ENCODE data around the gene BMPR1B. TPM values are rescaled to one million over a fixed set of nuclear protein-coding genes. Genes with fewer than 3 reads are reported as not detected.
A peak's percentile ranks its signal among the peaks of the same experiment; 100 is the strongest.

Gene BMPR1B
- total and polyA plus RNA-seq, 2 of the 4 experiments (the other 2 are of a cell fraction), result 0.24 to 0.90 TPM

- peak overlapping the region; percentile 77 for H2BK5ac ChIP-seq (ENCODE audit: low read depth, low read length, poor library complexity, severe bottlenecking)
- H3K14ac ChIP-seq (replicated peaks; ENCODE audit: low read depth, low read length), result no peak overlapping the region
- no peak overlapping the region for H3K23ac ChIP-seq (ENCODE audit: low read depth, low read length)
- H2AK5ac ChIP-seq (ENCODE audit: low read depth, low read length), result no peak overlapping the region
- no CpG with 5 or more reads among the region's 2 CpGs for WGBS, 2 experiments (ENCODE audit: extremely low coverage in 2 of 2, insufficient read length in 1 of 2)
- no peak overlapping the region for H4K5ac ChIP-seq (ENCODE audit: low read depth, low read length)
- peaks cover 3% of the 10 kb centered on the region for H3K9me3 ChIP-seq (ENCODE audit: control insufficient read depth, insufficient read depth, low read length)
- no peak overlapping the region for H3K9ac ChIP-seq (ENCODE audit: low read depth, low read length)
- H3K4me3 ChIP-seq (ENCODE audit: insufficient read depth, low read depth, low read length), result no peak overlapping the region
- no peaks in the 10 kb centered on the region for H4K20me1 ChIP-seq (ENCODE audit: insufficient read depth, low read length)
- no peak overlapping the region; the same call in 1 of the 2 replicates for H2BK20ac ChIP-seq (ENCODE audit: low read depth, low read length)
- H3K56ac ChIP-seq (ENCODE audit: extremely low read depth, insufficient read depth, low read length), result no peak overlapping the region
- no peaks in the 10 kb centered on the region for H3K79me1 ChIP-seq (ENCODE audit: low read depth in 1 of 2, low read length in 2 of 2)
- no peak for TF ChIP-seq USF2 (IDR thresholded peaks at IDR 0.05; ENCODE audit: low read depth, low read length)
- no peak for TF ChIP-seq NFE2L2 (IDR thresholded peaks at IDR 0.05; ENCODE audit: low read depth, low read length)
- no peak for TF ChIP-seq MXI1 (IDR thresholded peaks at IDR 0.05; ENCODE audit: borderline replicate concordance, low read depth, low read length)
- peak; percentile 55 for TF ChIP-seq CEBPB (IDR thresholded peaks at IDR 0.05; ENCODE audit: low read depth, low read length)
- H2AK9ac ChIP-seq (replicated peaks; ENCODE audit: low read depth, low read length, poor library complexity), result no peak overlapping the region
- intact Hi-C loops (cut with micrococcal nuclease) (loop anchor here (5.0 kb wide), 1 partner anchor 88 kb away; no protein-coding TSS in a partner anchor), in situ Hi-C loops (cut with MboI; ENCODE audit: low sequenced_read_pairs) (no loop called here), dilution Hi-C loops (cut with HindIII; ENCODE audit: low sequenced_read_pairs, unreplicated experiment) (no loop called here)
- ATAC-seq (ENCODE audit: low read depth) (peak; percentile 85), DNase-seq (peak; percentile 67)
- H3K27me3 ChIP-seq (ENCODE audit: control insufficient read depth, insufficient read depth, low read length), result no peaks in the 10 kb centered on the region
- no peak overlapping the region for H3K18ac ChIP-seq (ENCODE audit: low read depth, low read length)
- no peak overlapping the region for H4K91ac ChIP-seq (ENCODE audit: insufficient read depth, low read depth, low read length)
- peak overlapping the region; percentile 12; the same call in 1 of the 2 replicates for H3K4me2 ChIP-seq (ENCODE audit: low read depth, low read length)
- H3K36me3 ChIP-seq (ENCODE audit: control insufficient read depth, insufficient read depth, low read length), result no peaks in the 10 kb centered on the region
- H3K9me1 ChIP-seq (ENCODE audit: insufficient read depth, low read length), result peaks cover 3% of the 10 kb centered on the region; the same call in 1 of the 2 replicates
- H2BK120ac ChIP-seq (ENCODE audit: low read depth, low read length), result no peak overlapping the region
- POLR2A ChIA-PET (ENCODE audit: unreplicated experiment), result no interaction called here
- no peak overlapping the region for H3K4ac ChIP-seq (ENCODE audit: low read depth, low read length)
- BruUV-seq (replicated peaks), result no TSS peak
- CTCF ChIA-PET, result interaction anchor here (0.8 kb wide), 1 partner anchor 11 kb away, joined by 3 read pairs; no protein-coding TSS in a partner anchor
- no peak overlapping the region for H2BK15ac ChIP-seq (ENCODE audit: low read depth, low read length)
- no peak overlapping the region for H4K8ac ChIP-seq (ENCODE audit: low read depth in 2 of 2, low read length in 2 of 2)
- no peaks in the 10 kb centered on the region for H3K4me1 ChIP-seq (ENCODE audit: control insufficient read depth, insufficient read depth, low read length)
- H3K27ac ChIP-seq (ENCODE audit: insufficient read depth, low read length), result no peak overlapping the region
- H2AFZ ChIP-seq (replicated peaks; ENCODE audit: low read length, poor library complexity), result no peak overlapping the region
Measured at GRCh38 chr4:94895081-94895480, 137.3 kb downstream of the BMPR1B start.

Measured in IMR-90 (cell line).